Bone marrow (tissue), 2 donors: ENCODE measurements around the gene COX6A2.

Source experiments
- DNase-seq, 2 donors: peaks; one replicate each; lab custom pipeline; 2025; lab: John Stamatoyannopoulos, UW

Gene COX6A2

GRCh38 chr16:31409433-31409832 is 18.7 kb downstream of the COX6A2 start:
- DNase-seq: no peak

GRCh38 chr16:31407406-31407805 is 20.8 kb downstream of the COX6A2 start:
- no peak for DNase-seq

- DNase-seq: no peak
These were observed 23.7 kb downstream of the COX6A2 start for GRCh38 chr16:31404353-31405064.

GRCh38 chr16:31403590-31404352 is 24.4 kb downstream of the COX6A2 start:
- DNase-seq: no peak

- DNase-seq: no peak
These were observed 25.5 kb downstream of the COX6A2 start for GRCh38 chr16:31402687-31403086.

GRCh38 chr16:31401436-31401835 is 26.7 kb downstream of the COX6A2 start:
- no peak for DNase-seq

- no peak for DNase-seq
These were observed 28.0 kb downstream of the COX6A2 start for GRCh38 chr16:31400191-31400590.

GRCh38 chr16:31397701-31398100 is 30.5 kb downstream of the COX6A2 start:
- DNase-seq: no peak

GRCh38 chr16:31397096-31397660 is 31.0 kb downstream of the COX6A2 start:
- no peak for DNase-seq

GRCh38 chr16:31395647-31396046 is 32.5 kb downstream of the COX6A2 start:
- no peak for DNase-seq

GRCh38 chr16:31393056-31393455 is 35.1 kb downstream of the COX6A2 start, which contains the start of gene ITGAD:
Gene ITGAD, plus strand, starts transcription at chr16:31393335. Its CDS starts 26 bp downstream, at chr16:31393361.
- no peak for DNase-seq

GRCh38 chr16:31390504-31391041 is 37.6 kb downstream of the COX6A2 start:
- DNase-seq: no peak

GRCh38 chr16:31388535-31388934 is 39.6 kb downstream of the COX6A2 start:
- DNase-seq: no peak

GRCh38 chr16:31386157-31386984 is 41.8 kb downstream of the COX6A2 start:
- DNase-seq: no peak

- no peak for DNase-seq
These were observed 42.5 kb downstream of the COX6A2 start for GRCh38 chr16:31385680-31386079.

- peak; percentile 29 to 60 for DNase-seq
These were observed 45.5 kb downstream of the COX6A2 start for GRCh38 chr16:31382485-31383161.

GRCh38 chr16:31380201-31380600 is 48.0 kb downstream of the COX6A2 start:
- no peak for DNase-seq
